Measurements from ENCODE around the gene CLEC16A.

CLEC16A gene

DNA sequence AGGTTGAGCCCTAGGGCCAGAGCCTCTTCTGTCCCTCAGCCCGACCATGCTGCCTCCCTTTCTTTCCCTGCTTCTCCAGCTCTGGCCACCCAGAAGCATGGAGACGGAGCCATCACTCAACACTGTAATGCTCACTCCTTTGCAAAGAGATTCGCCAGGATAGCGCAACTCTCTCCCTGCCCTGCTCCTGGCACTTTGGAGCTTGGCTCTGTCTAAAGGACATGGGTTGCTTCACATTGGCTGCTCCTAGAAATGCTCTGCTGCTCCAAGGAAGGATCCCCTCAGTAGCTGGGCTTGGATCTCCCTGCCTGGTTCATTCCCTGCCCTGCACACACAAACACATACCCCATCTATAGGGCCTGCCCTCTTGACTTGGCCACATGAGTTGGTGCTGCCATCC, 76.0 kb downstream of the CLEC16A start:
- TF ChIP-seq, protein P1, sequence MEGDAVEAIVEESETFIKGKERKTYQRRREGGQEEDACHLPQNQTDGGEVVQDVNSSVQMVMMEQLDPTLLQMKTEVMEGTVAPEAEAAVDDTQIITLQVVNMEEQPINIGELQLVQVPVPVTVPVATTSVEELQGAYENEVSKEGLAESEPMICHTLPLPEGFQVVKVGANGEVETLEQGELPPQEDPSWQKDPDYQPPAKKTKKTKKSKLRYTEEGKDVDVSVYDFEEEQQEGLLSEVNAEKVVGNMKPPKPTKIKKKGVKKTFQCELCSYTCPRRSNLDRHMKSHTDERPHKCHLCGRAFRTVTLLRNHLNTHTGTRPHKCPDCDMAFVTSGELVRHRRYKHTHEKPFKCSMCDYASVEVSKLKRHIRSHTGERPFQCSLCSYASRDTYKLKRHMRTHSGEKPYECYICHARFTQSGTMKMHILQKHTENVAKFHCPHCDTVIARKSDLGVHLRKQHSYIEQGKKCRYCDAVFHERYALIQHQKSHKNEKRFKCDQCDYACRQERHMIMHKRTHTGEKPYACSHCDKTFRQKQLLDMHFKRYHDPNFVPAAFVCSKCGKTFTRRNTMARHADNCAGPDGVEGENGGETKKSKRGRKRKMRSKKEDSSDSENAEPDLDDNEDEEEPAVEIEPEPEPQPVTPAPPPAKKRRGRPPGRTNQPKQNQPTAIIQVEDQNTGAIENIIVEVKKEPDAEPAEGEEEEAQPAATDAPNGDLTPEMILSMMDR (IDR thresholded peaks at IDR 0.05; ENCODE audit: extremely low read depth, missing control alignments): no peak
- DNase-seq (ENCODE audit: low spot score): no peak

DNA sequence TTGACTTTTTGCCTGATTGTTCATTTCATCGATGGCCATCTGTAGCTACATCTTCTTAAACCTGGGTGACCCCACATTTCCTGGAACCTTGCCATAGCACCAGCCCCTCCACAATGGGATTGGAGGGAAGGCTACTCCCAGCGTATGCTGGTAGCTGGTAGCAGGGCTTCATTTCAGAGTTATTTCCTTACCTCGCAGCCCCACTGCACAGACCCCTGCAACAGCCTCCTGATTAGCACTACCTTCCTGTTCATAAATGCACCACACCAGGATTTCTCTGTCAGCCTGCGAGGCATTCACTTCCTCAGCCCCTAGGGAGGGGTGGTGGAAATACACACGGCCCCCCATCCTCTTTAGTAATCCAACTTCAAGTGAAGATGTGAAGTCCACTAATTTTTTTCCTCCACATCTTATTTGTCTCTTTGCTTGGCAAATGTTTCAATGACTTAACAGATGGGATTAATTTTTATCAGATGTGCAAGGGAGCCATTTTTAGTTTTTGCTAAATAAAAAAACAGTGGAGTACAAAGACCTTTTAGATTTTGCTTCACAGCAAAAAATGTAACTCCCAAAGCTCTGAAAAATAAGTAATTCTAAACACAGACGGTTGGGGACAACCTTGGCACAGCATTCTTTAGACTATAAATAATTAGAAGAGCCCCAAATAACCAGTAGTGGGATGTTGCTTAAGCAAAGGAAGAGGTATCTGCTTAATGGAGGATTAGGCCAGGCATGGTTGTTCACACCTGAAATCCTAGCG, 76.6 kb downstream of the CLEC16A start:
- TF ChIP-seq, protein P1 (IDR thresholded peaks at IDR 0.05; ENCODE audit: extremely low read depth, missing control alignments): no peak
- no peak for DNase-seq (ENCODE audit: low spot score)

DNA sequence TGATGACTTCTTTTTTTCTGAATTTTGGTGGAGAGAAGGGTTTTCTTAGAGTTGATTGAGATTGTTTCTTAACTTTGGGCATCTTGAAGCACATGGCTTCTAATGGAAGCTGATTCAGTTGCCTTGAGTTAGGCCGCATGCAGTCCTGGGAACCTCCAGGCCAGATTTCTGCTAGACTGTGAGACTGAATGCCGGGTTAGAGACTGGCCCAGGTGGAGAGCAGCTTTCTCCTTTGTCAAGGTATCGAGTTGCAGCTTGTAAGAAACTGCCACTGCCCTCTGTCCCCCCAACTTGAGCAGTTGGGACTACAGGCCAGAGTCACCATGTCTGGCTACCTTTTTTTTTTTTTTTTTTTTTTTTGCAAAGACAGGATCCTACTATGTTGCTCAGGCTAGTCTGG, 77.6 kb downstream of the CLEC16A start:
- TF ChIP-seq, protein P1 (IDR thresholded peaks at IDR 0.05; ENCODE audit: extremely low read depth, missing control alignments): no peak
- DNase-seq (ENCODE audit: low spot score): no peak

DNA sequence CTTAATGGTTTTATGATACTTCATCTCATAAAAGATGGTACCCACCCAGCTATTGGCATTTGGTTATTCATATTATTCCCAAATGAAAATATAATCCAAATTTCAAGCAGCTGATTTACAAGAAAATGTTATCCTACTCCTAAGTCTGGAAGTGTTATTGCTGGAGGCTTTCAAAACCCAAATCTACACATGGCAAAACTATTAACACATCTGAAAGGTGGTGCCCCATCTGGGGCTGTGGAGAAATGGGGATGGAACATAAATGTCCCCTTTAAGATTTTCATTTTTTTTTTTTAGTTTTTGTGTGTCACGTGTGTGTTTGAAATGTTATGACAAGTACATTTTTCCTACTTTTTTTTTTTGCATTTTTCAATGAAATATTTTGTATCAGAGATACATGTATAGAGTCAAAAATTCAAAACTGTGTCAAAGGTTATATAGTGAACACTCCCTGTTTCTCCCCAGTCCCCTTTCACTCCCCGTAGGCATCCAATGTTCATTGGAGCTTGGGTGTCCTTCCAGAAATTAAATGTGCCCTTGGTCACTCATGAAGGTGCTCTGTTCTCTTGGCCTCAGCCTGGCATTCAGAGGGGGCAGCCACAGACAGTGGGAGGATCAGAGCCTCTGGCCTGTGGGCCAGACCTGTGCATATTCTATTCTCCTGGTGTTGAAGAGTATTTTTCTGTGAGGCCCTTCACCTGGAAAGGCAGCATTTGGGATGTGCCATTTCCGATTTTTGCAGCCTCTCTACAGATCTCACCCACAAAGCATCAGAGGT, 79.1 kb downstream of the CLEC16A start:
- TF ChIP-seq, protein P1 (IDR thresholded peaks at IDR 0.05; ENCODE audit: extremely low read depth, missing control alignments): no peak
- no peak for DNase-seq (ENCODE audit: low spot score)

DNA sequence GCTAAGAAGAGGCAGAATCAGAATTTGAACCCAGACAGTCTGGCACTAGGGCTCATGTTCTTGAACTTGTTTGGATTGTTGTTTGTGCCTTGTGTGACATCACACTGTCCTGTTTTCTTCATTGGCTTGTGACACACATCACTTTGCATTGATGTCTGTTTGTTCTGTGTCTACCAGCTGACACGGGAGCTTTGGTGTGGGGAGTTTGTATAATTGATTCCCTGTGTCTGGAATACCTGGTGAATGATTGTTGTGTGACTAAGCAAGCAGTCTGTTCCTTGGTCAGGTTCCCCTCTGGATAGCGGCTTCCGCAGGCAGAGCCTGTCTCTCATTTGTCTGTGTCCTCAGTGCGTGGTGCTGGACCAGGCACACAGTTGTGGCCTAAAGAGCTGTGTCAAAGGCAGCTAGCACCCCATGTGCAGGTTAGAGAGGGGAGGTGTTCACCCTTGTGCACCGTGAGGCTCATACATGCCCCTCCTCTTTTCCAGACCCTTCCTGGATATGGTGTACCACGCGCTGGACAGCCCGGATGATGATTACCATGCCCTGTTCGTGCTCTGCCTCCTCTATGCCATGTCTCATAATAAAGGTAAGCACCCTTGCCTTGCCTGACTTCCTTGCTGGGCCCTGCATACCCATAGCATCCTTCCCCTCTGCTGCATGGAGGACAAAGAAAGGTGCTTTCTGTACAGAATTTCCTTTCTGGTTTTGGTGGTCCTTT, 80.1 kb downstream of the CLEC16A start:
- DNase-seq (ENCODE audit: low spot score): no peak
- TF ChIP-seq, protein P1 (IDR thresholded peaks at IDR 0.05; ENCODE audit: extremely low read depth, missing control alignments): no peak

DNA sequence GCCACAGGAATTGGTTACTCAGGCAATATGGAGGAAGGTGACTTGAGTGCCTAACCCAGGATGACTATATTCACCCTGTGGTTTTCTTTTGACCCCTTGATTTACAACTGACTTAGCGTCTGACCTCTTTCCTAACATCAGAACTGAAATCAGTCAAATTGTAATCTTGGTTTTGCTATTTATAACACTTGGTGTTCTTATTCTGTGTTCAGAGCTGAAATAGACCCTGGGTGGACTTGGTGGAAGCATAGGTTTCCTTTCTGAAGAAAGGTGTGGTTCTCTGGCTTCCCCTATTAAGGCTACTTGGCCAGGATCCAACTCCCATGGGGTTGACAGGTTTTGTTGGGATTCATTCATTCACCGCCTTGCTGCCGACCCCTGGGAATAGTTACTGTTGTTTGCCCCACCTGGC, 80.8 kb downstream of the CLEC16A start:
- TF ChIP-seq, protein P1 (IDR thresholded peaks at IDR 0.05; ENCODE audit: extremely low read depth, missing control alignments): no peak
- peak; percentile 51 for DNase-seq (ENCODE audit: low spot score)

DNA sequence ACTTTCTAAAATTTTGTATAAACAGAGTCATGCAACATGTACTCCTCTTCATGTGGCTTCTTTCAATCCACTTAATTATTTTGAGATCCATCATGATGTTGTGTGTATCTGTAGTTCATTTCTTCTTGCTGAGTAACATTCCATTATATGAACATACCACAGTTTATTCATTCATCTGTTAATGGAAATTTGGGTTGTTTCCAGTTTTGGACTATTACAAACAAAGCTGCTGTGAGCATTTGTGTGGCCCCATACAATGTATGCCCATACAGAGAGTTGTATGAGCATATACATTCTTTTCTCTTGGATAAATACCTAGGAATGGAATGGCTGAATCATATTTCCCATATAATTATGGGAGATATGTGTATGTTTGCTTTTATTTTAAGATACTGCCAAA, 85.6 kb downstream of the CLEC16A start:
- TF ChIP-seq, protein P1 (IDR thresholded peaks at IDR 0.05; ENCODE audit: extremely low read depth, missing control alignments): no peak
- no peak for DNase-seq (ENCODE audit: low spot score)

Measured in GM20000 (cell line).